ENCODE data around the gene RPL26. TPM values are rescaled to one million over a fixed set of nuclear protein-coding genes. Genes with fewer than 3 reads are reported as not detected.
"Not testable (repeated sequence)": the region's sequence is repeated elsewhere in the genome, so short reads cannot be mapped to it uniquely, and the experiment has no call there.

Gene RPL26
- total and polyA plus RNA-seq, 2 donors (not counting 1 experiment from before 2014, with no cell fraction given) = 2,663 to 4,116 TPM

GRCh38 chr17:8353736-8354135 lies 29.3 kb downstream of the RPL26 start:
- Histone ChIP-seq H3K4me3 (replicated peaks in 1 of 4; ENCODE audit: control extremely low read depth in 1 of 4, insufficient read depth in 1 of 4, low read depth in 3 of 4, low read length in 4 of 4) (no peak overlapping the region), H3K36me3 (ENCODE audit: control insufficient read depth, insufficient read depth, low read length) (no peaks in the 10 kb centered on the region), H3K4me2 (ENCODE audit: extremely low read depth, insufficient read depth, low read length) (no peak overlapping the region), H3K27ac (ENCODE audit: insufficient read depth, low read length) (no peak overlapping the region), H3K4me1 (ENCODE audit: control insufficient read depth, extremely low read depth, insufficient read depth, low read length) (no peaks in the 10 kb centered on the region), H2AFZ (ENCODE audit: low read length) (no peak overlapping the region), H3K9ac (ENCODE audit: insufficient read depth, low read length) (no peak overlapping the region), H3K9me3 (ENCODE audit: control insufficient read depth, insufficient read depth, low read depth, low read length) (no peaks in the 10 kb centered on the region), H3K27me3 (ENCODE audit: control insufficient read depth, insufficient read depth, low read length) (no peaks in the 10 kb centered on the region), H4K20me1 (ENCODE audit: control insufficient read depth, extremely low read depth, insufficient read depth, low read length) (no peaks in the 10 kb centered on the region), H3K79me2 (ENCODE audit: control insufficient read depth, insufficient read depth, low read length) (no peaks in the 10 kb centered on the region)
- no peak for DNase-seq (ENCODE audit: low read depth in 2 of 2)
- TF ChIP-seq CTCF (conservative IDR thresholded peaks at IDR 0.05 in 1 of 2, IDR thresholded peaks at IDR 0.05 in 1 of 2; ENCODE audit: low read depth in 1 of 2, low read length in 2 of 2) = no peak
- no peak for TF ChIP-seq EZH2 (IDR thresholded peaks at IDR 0.05; ENCODE audit: low read length, missing control alignments)

GRCh38 chr17:8350339-8350738 lies 32.7 kb downstream of the RPL26 start:
- TF ChIP-seq EZH2 (IDR thresholded peaks at IDR 0.05; ENCODE audit: low read length, missing control alignments) (no peak), CTCF (conservative IDR thresholded peaks at IDR 0.05 in 1 of 2, IDR thresholded peaks at IDR 0.05 in 1 of 2; ENCODE audit: low read depth in 1 of 2, low read length in 2 of 2) (no peak)
- Histone ChIP-seq H3K4me1 (ENCODE audit: control insufficient read depth, extremely low read depth, insufficient read depth, low read length) (no peaks in the 10 kb centered on the region), H3K4me3 (replicated peaks in 1 of 4; ENCODE audit: control extremely low read depth in 1 of 4, insufficient read depth in 1 of 4, low read depth in 3 of 4, low read length in 4 of 4) (no peak overlapping the region)

GRCh38 chr17:8347001-8347400 lies 36.0 kb downstream of the RPL26 start:
- H3K36me3 ChIP-seq (ENCODE audit: control insufficient read depth, insufficient read depth, low read length); DNase-seq (ENCODE audit: low read depth in 2 of 2); H3K4me2 ChIP-seq (ENCODE audit: extremely low read depth, insufficient read depth, low read length); H3K27me3 ChIP-seq (ENCODE audit: control insufficient read depth, insufficient read depth, low read length); H3K4me1 ChIP-seq (ENCODE audit: control insufficient read depth, extremely low read depth, insufficient read depth, low read length); H3K4me3 ChIP-seq (replicated peaks in 1 of 4; ENCODE audit: control extremely low read depth in 1 of 4, insufficient read depth in 1 of 4, low read depth in 3 of 4, low read length in 4 of 4); H3K9ac ChIP-seq (ENCODE audit: insufficient read depth, low read length); H3K27ac ChIP-seq (ENCODE audit: insufficient read depth, low read length); H4K20me1 ChIP-seq (ENCODE audit: control insufficient read depth, extremely low read depth, insufficient read depth, low read length); H2AFZ ChIP-seq (ENCODE audit: low read length); H3K79me2 ChIP-seq (ENCODE audit: control insufficient read depth, insufficient read depth, low read length); H3K9me3 ChIP-seq (ENCODE audit: control insufficient read depth, insufficient read depth, low read depth, low read length): not testable (repeated sequence)

More at GRCh38 chr17:8350339-8350738, 32.7 kb downstream of the RPL26 start:
- Histone ChIP-seq H3K79me2 (ENCODE audit: control insufficient read depth, insufficient read depth, low read length) (no peaks in the 10 kb centered on the region), H3K27ac (ENCODE audit: insufficient read depth, low read length) (no peak overlapping the region), H3K9ac (ENCODE audit: insufficient read depth, low read length) (no peak overlapping the region), H3K4me2 (ENCODE audit: extremely low read depth, insufficient read depth, low read length) (no peak overlapping the region), H3K27me3 (ENCODE audit: control insufficient read depth, insufficient read depth, low read length) (peaks cover 7% of the 10 kb centered on the region), H2AFZ (ENCODE audit: low read length) (no peak overlapping the region), H3K36me3 (ENCODE audit: control insufficient read depth, insufficient read depth, low read length) (no peaks in the 10 kb centered on the region), H4K20me1 (ENCODE audit: control insufficient read depth, extremely low read depth, insufficient read depth, low read length) (no peaks in the 10 kb centered on the region), H3K9me3 (ENCODE audit: control insufficient read depth, insufficient read depth, low read depth, low read length) (no peaks in the 10 kb centered on the region)
- no peak for DNase-seq (ENCODE audit: low read depth in 2 of 2)
